SK-N-MC (cell line): ENCODE measurements around the gene KCNT1.

ENCODE experiments used
- EZH2 ChIP-seq: fragments of 200-600 bp; sonication (generic); IDR thresholded peaks from one replicate; pipeline ENCODE4 v1.6.1; 2017; ENCODE audit warnings: antibody characterized with exemption
- POLR2AphosphoS5 ChIP-seq: IDR thresholded peaks from 2 replicates; pipeline ENCODE4 v1.6.1; 2012; ENCODE audit warnings: mild to moderate bottlenecking, low read depth, low read length, borderline replicate concordance

- TF ChIP-seq POLR2AphosphoS5 (no peak), EZH2 (no peak)
Measured at GRCh38 chr9:135835131-135835530, 133.1 kb downstream of the KCNT1 start.
